ENCODE data around the gene CAV1. TPM values are rescaled to one million over a fixed set of nuclear protein-coding genes. Genes with fewer than 3 reads are reported as not detected.

The CAV1 gene
- total RNA-seq, 2 experiments from 2014 or later: 1.9 to 2.3 TPM

DNA sequence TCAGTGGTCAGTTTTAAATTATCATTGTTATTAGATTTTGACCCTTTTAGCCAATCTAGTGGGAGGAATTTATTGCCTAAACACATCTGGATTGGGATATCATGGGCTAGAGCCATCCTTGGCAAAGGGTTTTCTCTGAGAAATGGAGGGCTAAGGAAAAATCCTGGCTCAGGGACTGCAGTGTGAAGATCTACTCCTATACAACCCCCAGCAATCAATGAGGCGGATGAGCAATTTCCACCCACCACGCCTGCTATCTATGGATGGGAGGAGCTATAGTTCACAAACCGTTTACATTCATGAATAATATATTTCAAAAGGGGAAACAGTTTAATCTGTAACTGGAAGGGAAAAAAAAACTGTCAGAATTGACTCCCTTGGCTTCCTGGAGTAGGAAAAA lies 2.7 kb downstream of the CAV1 start:
- CTCF ChIA-PET: interaction anchor here (0.7 to 1.9 kb wide), 2 partner anchors 269 to 370 kb away, joined by 3 to 6 read pairs; no protein-coding TSS in a partner anchor
- POLR2A ChIA-PET: interaction anchor here (1.1 kb wide), 1 partner anchor 50 kb away, joined by 3 read pairs; no protein-coding TSS in a partner anchor

GRCh38 chr7:116528008-116528789 lies 3.4 kb downstream of the CAV1 start:
- POLR2A ChIA-PET: no interaction called here
- CTCF ChIA-PET: no interaction called here

- ChIA-PET POLR2A (no interaction called here), CTCF (no interaction called here)
Measured at GRCh38 chr7:116529250-116529649, 4.4 kb downstream of the CAV1 start.

DNA sequence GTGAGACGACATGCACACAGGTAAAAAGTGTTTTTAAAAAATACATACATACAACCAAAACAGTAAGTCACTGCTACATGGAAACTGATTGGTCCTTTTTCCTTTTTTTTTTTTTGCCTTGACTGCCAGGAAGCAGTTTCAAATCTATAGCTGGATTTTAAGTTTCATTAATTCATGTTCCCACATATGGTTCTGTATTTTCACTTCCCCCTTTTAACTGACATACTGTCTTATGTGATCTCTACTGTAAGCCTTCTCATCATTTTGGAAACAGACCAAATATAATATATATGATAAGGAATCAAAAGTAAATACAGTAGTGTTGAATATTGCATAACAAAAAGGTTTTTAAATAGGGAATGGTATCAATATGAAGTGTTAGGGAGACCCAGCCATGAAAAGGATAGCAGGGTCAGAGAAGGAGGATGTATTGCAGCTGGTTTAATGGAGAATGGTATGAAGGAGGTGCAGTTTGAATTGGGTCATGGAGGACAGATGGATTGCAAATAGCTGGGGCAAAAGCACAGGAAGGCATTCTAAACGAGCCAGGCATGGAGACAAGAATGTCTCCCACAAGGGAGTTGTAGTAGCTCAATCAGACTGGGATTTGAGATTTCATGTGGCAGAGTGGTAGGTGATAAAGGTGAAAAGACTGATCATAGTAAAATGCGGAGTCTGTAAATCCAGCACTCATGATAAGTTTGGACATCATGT lies 5.4 kb downstream of the CAV1 start:
- ChIA-PET CTCF (no interaction called here), POLR2A (no interaction called here)

DNA sequence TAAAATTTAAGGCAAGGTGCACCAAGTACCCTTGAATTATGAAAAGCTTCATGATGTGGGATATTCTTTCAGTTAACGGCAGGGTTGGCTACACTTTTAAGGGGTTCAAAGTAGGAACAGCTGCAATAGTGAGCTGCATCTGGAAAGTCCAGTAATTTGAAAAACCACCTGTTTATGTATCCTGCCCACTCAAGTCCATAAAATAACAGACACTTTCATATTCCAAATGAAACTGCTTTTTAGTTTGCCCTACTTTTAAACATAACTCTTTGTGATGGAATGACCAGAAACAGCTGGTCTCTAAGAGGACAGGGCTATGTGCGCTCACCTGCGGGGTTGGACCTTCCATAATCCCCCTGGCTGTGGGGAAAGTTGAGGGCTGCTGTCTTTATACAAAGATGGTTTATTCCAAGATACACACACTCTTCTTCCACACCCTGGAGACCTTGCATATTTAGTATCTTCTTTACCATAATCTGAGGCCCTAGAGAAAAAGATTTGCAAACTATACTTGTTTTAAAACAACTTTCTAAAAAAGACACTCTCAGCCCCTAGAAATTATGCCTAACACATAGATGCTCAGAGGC lies 7.4 kb downstream of the CAV1 start:
- ChIA-PET POLR2A (no interaction called here), CTCF (no interaction called here)

- ChIA-PET POLR2A (no interaction called here), CTCF (no interaction called here)
Measured at GRCh38 chr7:116534790-116535189, 10.0 kb downstream of the CAV1 start.

GRCh38 chr7:116535416-116535815 lies 10.6 kb downstream of the CAV1 start:
- ChIA-PET POLR2A (no interaction called here), CTCF (no interaction called here)

DNA sequence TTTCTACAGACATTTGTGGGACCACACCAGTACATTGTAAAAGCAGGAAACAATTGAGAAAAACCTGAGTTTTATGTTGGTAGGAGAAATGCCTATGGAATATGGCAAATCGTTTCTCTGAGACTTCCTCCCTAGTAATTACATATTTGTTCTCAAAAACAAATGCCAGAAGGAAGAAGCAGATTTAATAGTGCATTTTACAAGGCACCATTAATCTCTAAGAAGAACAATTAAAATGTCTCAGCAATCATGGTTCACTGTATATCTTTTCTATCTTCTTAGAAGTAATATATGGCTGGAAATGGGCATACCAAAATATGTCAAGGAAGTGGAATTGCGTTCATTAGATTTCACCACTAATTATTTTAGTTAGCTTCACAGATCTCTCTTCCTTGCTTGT lies 13.3 kb downstream of the CAV1 start:
- ChIA-PET POLR2A (no interaction called here), CTCF (no interaction called here)

- POLR2A ChIA-PET: no interaction called here
- CTCF ChIA-PET: no interaction called here
Measured at GRCh38 chr7:116539879-116540278, 15.0 kb downstream of the CAV1 start.

- ChIA-PET CTCF (interaction anchor here (1.5 kb wide), 1 partner anchor 15 kb away, joined by 5 read pairs; no protein-coding TSS in a partner anchor), POLR2A (no interaction called here)
Measured at GRCh38 chr7:116540743-116541142, 15.9 kb downstream of the CAV1 start.

- CTCF ChIA-PET: interaction anchor here (1.5 kb wide), 1 partner anchor 16 kb away, joined by 5 read pairs; no protein-coding TSS in a partner anchor
Measured at GRCh38 chr7:116541951-116542350, 17.1 kb downstream of the CAV1 start.

GRCh38 chr7:116542618-116543017 lies 17.8 kb downstream of the CAV1 start:
- POLR2A ChIA-PET: no interaction called here
- CTCF ChIA-PET: no interaction called here

More at GRCh38 chr7:116541951-116542350, 17.1 kb downstream of the CAV1 start:
- POLR2A ChIA-PET: no interaction called here

GRCh38 chr7:116543664-116544063 lies 18.8 kb downstream of the CAV1 start:
- ChIA-PET CTCF (no interaction called here), POLR2A (no interaction called here)

GRCh38 chr7:116544487-116544886 lies 19.7 kb downstream of the CAV1 start:
- ChIA-PET CTCF (no interaction called here), POLR2A (no interaction called here)

DNA sequence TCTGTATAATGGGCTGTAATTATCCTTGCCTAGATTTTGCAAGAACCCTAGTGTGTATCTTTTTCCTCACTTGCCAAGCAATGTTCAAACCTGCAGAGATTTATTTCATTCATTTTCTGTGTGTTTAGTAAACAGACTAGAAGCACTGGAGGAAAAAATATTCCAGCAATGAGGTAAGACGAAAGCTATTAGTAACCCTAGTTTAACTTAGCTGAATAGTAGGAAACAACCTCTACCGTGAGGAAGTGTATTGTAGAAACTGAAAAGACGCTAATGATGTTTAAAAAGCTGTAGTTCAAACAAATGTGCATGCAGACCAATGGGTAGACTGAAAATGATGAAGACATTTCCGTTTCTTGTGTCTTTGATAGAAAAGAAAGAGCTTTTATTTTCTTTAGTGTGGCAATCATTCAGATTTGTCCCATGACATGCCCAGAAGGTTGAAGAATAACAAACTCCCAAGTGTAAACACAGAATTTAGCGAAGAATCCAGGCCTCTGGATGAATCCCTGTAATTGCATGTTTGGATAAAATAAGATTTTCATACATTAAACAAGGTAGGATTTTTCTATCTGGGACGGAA lies 20.7 kb downstream of the CAV1 start:
- ChIA-PET CTCF (no interaction called here), POLR2A (no interaction called here)

GRCh38 chr7:116546054-116546453 lies 21.2 kb downstream of the CAV1 start:
- CTCF ChIA-PET: no interaction called here
- POLR2A ChIA-PET: no interaction called here

DNA sequence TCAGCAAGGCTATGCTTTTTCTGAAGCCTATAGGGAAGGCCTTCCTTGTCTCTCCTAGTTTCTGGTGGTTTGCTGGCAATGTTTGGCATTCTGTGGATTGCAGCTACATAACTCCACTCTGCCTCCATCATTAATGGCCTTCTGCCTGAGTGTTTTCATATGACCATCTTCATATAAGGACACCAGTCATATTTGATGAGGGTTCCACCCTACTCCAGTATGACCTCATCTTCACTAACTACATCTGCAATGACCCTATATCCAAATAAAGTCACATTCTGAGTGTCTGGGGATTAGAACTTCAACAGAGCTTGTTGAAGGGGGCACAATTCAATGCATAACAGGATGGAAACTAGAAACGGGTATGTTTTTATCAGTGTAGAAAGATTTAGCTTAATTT lies 22.1 kb downstream of the CAV1 start:
- CTCF ChIA-PET: interaction anchor here (0.6 kb wide), 1 partner anchor 12 kb away, joined by 3 read pairs; no protein-coding TSS in a partner anchor
- POLR2A ChIA-PET: no interaction called here

DNA sequence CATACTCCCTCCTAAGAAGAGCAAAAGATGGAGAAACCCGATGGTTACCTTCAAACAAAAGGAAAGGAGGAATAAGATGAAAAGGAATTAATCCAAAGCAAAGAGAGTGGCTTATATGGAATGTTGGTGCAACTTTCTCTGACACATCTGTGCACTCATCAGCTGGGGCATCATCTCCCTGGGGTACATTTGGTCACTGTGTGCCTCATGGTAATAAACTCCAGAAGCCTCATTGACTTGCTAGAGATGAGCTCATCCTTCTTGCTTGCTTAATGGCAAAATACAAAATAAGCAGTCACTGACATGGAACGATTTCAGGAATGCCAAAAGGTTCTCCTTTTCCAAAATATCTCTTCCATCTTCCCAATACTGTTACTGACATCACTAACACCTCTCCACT lies 22.5 kb downstream of the CAV1 start:
- POLR2A ChIA-PET: no interaction called here
- CTCF ChIA-PET: interaction anchor here (0.6 kb wide), 1 partner anchor 11 kb away, joined by 3 read pairs; no protein-coding TSS in a partner anchor

DNA sequence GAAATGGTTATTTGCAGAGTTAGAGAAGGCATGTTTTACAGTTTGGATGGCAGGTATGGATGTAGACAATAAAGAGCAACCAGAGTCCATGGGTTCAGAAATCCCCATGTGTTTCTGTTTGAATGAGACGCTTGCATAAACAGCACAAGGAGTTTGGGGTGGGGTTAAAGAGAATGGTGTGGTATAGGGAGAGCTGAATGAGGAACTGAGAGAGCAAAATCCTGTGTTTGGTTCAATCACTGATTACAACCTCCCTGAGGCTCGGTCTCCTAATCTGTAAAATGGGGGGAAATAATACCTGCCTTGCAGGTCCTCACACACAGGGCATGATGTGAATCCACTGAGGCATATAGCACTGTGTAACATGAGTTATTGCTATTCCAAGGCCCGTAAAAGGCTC lies 23.7 kb downstream of the CAV1 start:
- CTCF ChIA-PET: interaction anchor here (1.1 kb wide), 1 partner anchor 22 kb away, joined by 3 read pairs; no protein-coding TSS in a partner anchor
- POLR2A ChIA-PET: no interaction called here

- ChIA-PET CTCF (no interaction called here), POLR2A (no interaction called here)
Measured at GRCh38 chr7:116549370-116549769, 24.5 kb downstream of the CAV1 start.

DNA sequence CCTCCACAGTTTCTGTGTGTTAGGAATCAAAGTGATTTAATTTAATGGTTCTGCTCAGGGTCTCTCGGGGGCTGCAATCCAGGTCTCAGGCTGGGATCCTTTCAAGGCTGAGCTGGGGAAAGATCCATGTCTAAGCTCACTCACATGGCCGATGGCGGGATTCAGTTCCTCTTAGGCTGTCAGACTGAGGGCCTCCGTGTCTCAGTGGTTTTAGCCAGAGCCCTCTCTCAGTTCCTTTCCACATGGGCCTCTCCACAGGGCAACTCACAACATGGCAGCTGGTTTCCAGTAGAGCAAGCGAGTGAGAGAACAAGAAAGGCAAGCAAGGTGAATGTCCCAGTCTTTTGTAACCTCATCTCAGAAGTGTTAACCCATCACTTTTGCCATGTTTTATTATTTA lies 26.9 kb downstream of the CAV1 start:
- ChIA-PET POLR2A (no interaction called here), CTCF (no interaction called here)
